ENCODE results near the gene PRPSAP2.

PRPSAP2 gene

GRCh38 chr17:18974407-18975149 is 116.6 kb downstream of the PRPSAP2 start:
- DNase-seq (ENCODE audit: low read depth), result no peak
- no peak overlapping the region for H3K4me3 ChIP-seq (replicated peaks; ENCODE audit: low read depth, low read length)
- TF ChIP-seq, protein P1, sequence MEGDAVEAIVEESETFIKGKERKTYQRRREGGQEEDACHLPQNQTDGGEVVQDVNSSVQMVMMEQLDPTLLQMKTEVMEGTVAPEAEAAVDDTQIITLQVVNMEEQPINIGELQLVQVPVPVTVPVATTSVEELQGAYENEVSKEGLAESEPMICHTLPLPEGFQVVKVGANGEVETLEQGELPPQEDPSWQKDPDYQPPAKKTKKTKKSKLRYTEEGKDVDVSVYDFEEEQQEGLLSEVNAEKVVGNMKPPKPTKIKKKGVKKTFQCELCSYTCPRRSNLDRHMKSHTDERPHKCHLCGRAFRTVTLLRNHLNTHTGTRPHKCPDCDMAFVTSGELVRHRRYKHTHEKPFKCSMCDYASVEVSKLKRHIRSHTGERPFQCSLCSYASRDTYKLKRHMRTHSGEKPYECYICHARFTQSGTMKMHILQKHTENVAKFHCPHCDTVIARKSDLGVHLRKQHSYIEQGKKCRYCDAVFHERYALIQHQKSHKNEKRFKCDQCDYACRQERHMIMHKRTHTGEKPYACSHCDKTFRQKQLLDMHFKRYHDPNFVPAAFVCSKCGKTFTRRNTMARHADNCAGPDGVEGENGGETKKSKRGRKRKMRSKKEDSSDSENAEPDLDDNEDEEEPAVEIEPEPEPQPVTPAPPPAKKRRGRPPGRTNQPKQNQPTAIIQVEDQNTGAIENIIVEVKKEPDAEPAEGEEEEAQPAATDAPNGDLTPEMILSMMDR (IDR thresholded peaks at IDR 0.05; ENCODE audit: low read length, missing control alignments), result no peak

- no peak for DNase-seq (ENCODE audit: low read depth)
- H3K4me3 ChIP-seq (replicated peaks; ENCODE audit: low read depth, low read length), result no peak overlapping the region
- TF ChIP-seq, protein P1 (IDR thresholded peaks at IDR 0.05; ENCODE audit: low read length, missing control alignments), result no peak
Measured at GRCh38 chr17:18975597-18975996, 117.7 kb downstream of the PRPSAP2 start.

- no peak overlapping the region for H3K4me3 ChIP-seq (replicated peaks; ENCODE audit: low read depth, low read length)
- TF ChIP-seq, protein P1 (IDR thresholded peaks at IDR 0.05; ENCODE audit: low read length, missing control alignments), result no peak
- DNase-seq (ENCODE audit: low read depth), result no peak
Measured at GRCh38 chr17:18976201-18976600, 118.3 kb downstream of the PRPSAP2 start.

GRCh38 chr17:18977021-18977420 is 119.1 kb downstream of the PRPSAP2 start:
- TF ChIP-seq, protein P1 (IDR thresholded peaks at IDR 0.05; ENCODE audit: low read length, missing control alignments), result no peak
- no peak for DNase-seq (ENCODE audit: low read depth)
- no peak overlapping the region for H3K4me3 ChIP-seq (replicated peaks; ENCODE audit: low read depth, low read length)

DNA sequence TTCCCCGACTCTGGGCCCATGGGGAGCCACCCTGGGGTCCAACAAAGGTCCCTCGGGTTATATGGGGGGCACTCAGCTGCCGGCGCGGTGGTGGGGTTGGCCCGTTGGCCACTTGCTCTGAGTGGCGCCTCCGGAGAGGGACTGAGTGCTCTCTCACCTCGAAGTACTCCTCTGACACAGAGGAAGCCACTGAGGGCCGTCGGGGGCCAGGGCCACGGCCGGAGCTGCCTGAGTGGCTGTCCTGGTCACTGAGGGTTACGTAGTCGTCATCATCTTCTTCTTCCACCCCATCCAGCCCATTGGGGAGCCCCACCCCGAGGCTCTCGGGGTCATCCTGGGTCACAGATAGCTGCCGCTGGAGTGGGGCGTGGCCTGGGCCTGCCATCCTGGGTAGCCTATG is 119.7 kb downstream of the PRPSAP2 start:
- no peak for DNase-seq (ENCODE audit: low read depth)
- H3K4me3 ChIP-seq (replicated peaks; ENCODE audit: low read depth, low read length), result no peak overlapping the region
- TF ChIP-seq, protein P1 (IDR thresholded peaks at IDR 0.05; ENCODE audit: low read length, missing control alignments), result no peak

DNA sequence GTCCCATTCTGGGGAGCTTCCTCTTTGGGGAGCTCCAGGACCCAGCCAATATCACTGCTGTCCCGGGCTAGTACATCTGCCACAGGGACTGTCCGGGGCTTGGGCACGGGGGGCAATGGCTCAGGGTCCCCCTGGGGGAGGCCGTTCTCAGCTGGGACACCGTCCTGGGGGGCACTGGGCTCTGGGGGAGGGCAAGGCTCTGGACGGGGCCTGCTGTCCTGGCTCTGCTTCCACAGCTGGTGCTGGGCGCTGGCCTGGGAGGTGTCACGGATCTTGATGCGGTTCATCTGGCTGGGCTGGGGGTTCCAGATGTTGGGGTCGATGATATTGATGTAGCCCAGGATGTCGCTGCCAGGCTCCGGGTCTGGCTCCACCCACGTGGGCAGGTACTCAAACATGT is 120.1 kb downstream of the PRPSAP2 start:
- H3K4me3 ChIP-seq (replicated peaks; ENCODE audit: low read depth, low read length), result no peak overlapping the region
- TF ChIP-seq, protein P1 (IDR thresholded peaks at IDR 0.05; ENCODE audit: low read length, missing control alignments), result no peak

GRCh38 chr17:18978655-18979054 is 120.7 kb downstream of the PRPSAP2 start:
- TF ChIP-seq, protein P1 (IDR thresholded peaks at IDR 0.05; ENCODE audit: low read length, missing control alignments), result no peak
- H3K4me3 ChIP-seq (replicated peaks; ENCODE audit: low read depth, low read length), result no peak overlapping the region
- no peak for DNase-seq (ENCODE audit: low read depth)

More for the DNA sequence above, 120.1 kb downstream of the PRPSAP2 start:
- no peak for DNase-seq (ENCODE audit: low read depth)
